ENCODE measurements around the gene WWC2.

The WWC2 gene

DNA sequence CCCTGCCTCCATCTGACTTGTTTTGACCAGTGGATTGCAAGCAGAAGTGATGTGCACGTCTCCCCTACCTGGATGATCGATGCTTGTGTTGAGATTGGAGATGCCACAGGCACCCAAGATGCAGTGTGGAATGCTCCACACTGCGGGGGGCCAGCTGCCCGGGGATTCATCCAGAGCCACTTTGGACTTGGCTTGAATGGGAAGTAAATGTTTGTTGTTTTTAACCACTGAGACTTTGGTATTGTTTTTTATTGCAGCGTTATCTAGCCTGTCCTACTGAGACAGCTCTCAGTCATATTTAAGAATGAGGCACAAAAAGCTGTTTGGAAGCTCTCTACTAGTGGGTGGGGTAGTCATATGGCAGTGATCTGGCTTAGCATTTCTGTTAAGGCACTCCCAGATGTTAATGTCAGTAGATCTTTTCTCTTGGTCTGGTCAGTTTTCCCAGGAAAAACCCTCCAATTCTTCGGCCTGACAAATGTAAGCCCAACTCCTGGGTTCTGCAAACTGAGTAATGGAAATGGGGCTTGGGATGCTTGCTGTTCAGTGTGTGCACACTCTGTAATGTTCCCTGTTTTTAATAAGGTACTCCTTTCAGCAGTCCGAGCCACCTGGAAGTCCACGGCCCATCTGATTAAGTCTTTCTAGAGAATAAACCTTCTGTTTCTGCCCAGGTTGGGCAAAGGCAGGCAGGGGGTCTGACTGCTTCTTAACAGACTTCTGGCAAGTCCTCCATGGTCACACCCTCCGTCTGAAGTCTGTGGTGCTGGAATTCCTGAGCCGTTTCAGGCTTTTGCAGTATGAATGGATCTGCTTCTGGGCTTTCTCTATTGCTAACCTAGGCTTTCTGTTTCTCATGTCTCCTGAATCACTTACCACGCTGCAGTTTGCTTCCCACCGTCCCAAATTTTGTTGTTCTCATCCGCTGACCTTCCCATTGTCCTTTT lies 74.8 kb downstream of the WWC2 start:
- Histone ChIP-seq H3K79me2 (ENCODE audit: insufficient read depth, low read depth) (no peaks in the 10 kb centered on the region), H3K4me3 (IDR thresholded peaks at IDR 0.05; ENCODE audit: insufficient read depth, low read depth, low read length) (no peak overlapping the region), H3K9ac (no peak overlapping the region), H3K4me1 (ENCODE audit: low read depth, poor library complexity, severe bottlenecking) (no peaks in the 10 kb centered on the region), H3K36me3 (ENCODE audit: insufficient read depth) (no peaks in the 10 kb centered on the region), H3K4me2 (no peak overlapping the region), H4K20me1 (ENCODE audit: insufficient read depth) (no peaks in the 10 kb centered on the region), H3K27me3 (ENCODE audit: insufficient read depth, low read depth) (no peaks in the 10 kb centered on the region), H3K27ac (no peak overlapping the region), H2AFZ (ENCODE audit: low read depth) (no peak overlapping the region)
- TF ChIP-seq CTCF (conservative IDR thresholded peaks at IDR 0.05; ENCODE audit: low read depth, low read length): no peak

DNA sequence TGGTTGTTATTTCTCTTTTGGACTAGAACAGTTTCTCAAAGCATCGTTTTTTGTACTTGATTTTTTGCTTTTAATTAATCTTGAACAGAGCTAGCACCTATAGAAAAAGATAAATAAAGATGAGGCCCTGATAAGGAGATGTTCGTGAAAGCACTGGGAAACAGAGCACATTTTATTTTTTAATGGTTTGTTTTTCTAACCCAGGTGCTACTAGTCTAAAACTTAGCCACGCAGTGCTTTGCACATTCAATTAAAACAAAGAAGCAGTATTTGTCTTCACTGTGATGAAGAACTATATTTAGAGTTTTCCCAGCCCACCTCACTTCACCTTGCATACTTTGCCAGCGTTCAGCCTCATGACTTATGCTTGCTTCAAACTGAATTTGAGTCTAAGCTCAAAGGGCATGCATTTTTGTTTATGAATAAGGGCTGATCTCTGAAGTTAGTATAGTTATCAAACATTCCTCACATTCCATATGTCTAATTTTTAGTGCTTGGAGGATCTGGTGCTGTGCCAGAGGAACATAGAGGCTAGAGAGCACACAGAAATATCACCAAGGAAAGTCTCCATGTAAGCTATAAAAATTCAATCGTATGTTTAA lies 76.7 kb downstream of the WWC2 start:
- H3K27me3 ChIP-seq (ENCODE audit: insufficient read depth, low read depth): no peaks in the 10 kb centered on the region
- no peaks in the 10 kb centered on the region for H4K20me1 ChIP-seq (ENCODE audit: insufficient read depth)
- no peak overlapping the region for H3K9ac ChIP-seq
- no peak overlapping the region for H2AFZ ChIP-seq (ENCODE audit: low read depth)
- no peaks in the 10 kb centered on the region for H3K36me3 ChIP-seq (ENCODE audit: insufficient read depth)
- H3K4me3 ChIP-seq (IDR thresholded peaks at IDR 0.05; ENCODE audit: insufficient read depth, low read depth, low read length): no peak overlapping the region
- H3K79me2 ChIP-seq (ENCODE audit: insufficient read depth, low read depth): no peaks in the 10 kb centered on the region
- no peak overlapping the region for H3K27ac ChIP-seq
- no peak overlapping the region for H3K4me2 ChIP-seq
- no peak for TF ChIP-seq CTCF (conservative IDR thresholded peaks at IDR 0.05; ENCODE audit: low read depth, low read length)
- no peaks in the 10 kb centered on the region for H3K4me1 ChIP-seq (ENCODE audit: low read depth, poor library complexity, severe bottlenecking)

DNA sequence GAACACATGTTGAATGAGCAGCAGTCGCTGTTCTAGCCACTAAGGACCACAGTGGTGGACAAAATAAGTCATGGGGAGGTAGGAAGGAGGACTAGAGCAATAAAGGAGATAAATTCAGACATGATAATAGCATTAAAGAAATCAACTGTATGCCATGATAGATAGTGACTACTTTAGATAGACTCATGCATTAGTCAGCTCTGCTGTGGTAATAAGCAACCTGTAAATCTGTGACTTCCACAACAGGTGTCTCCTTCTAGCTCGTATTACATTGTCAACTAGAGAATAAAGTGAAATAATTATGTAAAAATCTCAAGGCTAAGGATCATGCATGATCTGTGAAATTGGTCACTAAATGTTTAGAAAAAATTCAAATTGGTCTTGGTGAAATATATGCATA lies 77.9 kb downstream of the WWC2 start:
- Histone ChIP-seq H3K79me2 (ENCODE audit: insufficient read depth, low read depth) (no peaks in the 10 kb centered on the region), H3K27me3 (ENCODE audit: insufficient read depth, low read depth) (peaks cover 7% of the 10 kb centered on the region), H3K4me3 (IDR thresholded peaks at IDR 0.05; ENCODE audit: insufficient read depth, low read depth, low read length) (no peak overlapping the region), H3K4me1 (ENCODE audit: low read depth, poor library complexity, severe bottlenecking) (no peaks in the 10 kb centered on the region), H3K9ac (no peak overlapping the region), H2AFZ (ENCODE audit: low read depth) (no peak overlapping the region), H3K27ac (no peak overlapping the region), H3K36me3 (ENCODE audit: insufficient read depth) (no peaks in the 10 kb centered on the region), H4K20me1 (ENCODE audit: insufficient read depth) (no peaks in the 10 kb centered on the region), H3K4me2 (no peak overlapping the region)
- no peak for TF ChIP-seq CTCF (conservative IDR thresholded peaks at IDR 0.05; ENCODE audit: low read depth, low read length)

- no peak overlapping the region for H3K4me3 ChIP-seq (IDR thresholded peaks at IDR 0.05; ENCODE audit: insufficient read depth, low read depth, low read length)
- H3K9ac ChIP-seq: no peak overlapping the region
- no peak overlapping the region for H2AFZ ChIP-seq (ENCODE audit: low read depth)
- H3K4me1 ChIP-seq (ENCODE audit: low read depth, poor library complexity, severe bottlenecking): peaks cover 11% of the 10 kb centered on the region
- H3K27me3 ChIP-seq (ENCODE audit: insufficient read depth, low read depth): peaks cover 16% of the 10 kb centered on the region
- H3K36me3 ChIP-seq (ENCODE audit: insufficient read depth): no peaks in the 10 kb centered on the region
- no peak overlapping the region for H3K27ac ChIP-seq
- no peak for TF ChIP-seq CTCF (conservative IDR thresholded peaks at IDR 0.05; ENCODE audit: low read depth, low read length)
- no peaks in the 10 kb centered on the region for H4K20me1 ChIP-seq (ENCODE audit: insufficient read depth)
- H3K4me2 ChIP-seq: no peak overlapping the region
- no peaks in the 10 kb centered on the region for H3K79me2 ChIP-seq (ENCODE audit: insufficient read depth, low read depth)
These were observed 79.1 kb downstream of the WWC2 start for GRCh38 chr4:183178201-183178600.
